WI38 (cell line): ENCODE measurements around the gene HTR2B.

Experiments
- H3K4me3 ChIP-seq: 2 replicates; pipeline ENCODE4 v1.5.1; 2011; ENCODE audit warnings: low read depth, mild to moderate bottlenecking, control low read depth, low read length
- TF ChIP-seq, protein P1 (sequence below): IDR thresholded peaks from 2 replicates; pipeline ENCODE4 v1.5.1; 2012; ENCODE audit warnings: low read depth, mild to moderate bottlenecking, control low read depth, low read length

Gene HTR2B

DNA sequence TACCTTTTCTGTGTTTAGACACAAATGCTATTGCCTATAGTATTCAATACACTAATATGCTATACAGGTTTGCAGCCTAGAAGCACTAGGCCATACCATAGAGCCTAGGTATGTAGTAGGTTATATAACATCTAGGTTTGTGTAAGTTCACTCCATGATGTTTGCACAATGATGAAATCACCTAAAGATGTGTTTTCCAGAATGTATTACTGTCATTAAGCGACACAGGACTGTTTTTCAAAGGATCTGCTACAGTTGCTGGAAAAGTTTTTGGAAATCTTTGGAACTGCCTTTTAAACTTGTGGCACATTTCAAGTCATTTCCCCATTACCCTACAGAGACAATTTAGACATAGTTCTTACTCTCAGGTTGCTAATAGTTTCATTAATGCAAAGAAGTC lies 58.9 kb downstream of the HTR2B start:
- no peak overlapping the region for H3K4me3 ChIP-seq
- TF ChIP-seq, protein P1, sequence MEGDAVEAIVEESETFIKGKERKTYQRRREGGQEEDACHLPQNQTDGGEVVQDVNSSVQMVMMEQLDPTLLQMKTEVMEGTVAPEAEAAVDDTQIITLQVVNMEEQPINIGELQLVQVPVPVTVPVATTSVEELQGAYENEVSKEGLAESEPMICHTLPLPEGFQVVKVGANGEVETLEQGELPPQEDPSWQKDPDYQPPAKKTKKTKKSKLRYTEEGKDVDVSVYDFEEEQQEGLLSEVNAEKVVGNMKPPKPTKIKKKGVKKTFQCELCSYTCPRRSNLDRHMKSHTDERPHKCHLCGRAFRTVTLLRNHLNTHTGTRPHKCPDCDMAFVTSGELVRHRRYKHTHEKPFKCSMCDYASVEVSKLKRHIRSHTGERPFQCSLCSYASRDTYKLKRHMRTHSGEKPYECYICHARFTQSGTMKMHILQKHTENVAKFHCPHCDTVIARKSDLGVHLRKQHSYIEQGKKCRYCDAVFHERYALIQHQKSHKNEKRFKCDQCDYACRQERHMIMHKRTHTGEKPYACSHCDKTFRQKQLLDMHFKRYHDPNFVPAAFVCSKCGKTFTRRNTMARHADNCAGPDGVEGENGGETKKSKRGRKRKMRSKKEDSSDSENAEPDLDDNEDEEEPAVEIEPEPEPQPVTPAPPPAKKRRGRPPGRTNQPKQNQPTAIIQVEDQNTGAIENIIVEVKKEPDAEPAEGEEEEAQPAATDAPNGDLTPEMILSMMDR: no peak

DNA sequence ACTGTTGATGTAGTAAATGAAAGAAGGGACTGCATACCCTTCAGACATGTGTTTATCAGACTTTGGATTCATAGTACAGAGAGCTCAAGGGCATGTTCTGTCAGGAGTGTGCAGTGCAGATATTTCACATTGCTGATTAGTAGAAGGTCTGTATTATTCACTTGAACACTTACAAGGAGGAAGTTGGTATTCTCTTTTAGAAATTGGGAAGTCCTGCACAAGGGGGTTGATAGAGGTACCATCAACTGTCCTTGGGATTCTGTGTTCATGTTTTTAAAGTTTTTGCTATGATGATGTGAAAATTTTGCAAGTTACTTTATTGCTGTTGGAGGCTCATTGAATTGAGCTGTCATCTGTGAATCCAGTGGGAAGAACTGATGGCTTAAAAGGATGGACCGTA lies 61.5 kb downstream of the HTR2B start:
- H3K4me3 ChIP-seq: no peak overlapping the region
- TF ChIP-seq, protein P1: no peak

DNA sequence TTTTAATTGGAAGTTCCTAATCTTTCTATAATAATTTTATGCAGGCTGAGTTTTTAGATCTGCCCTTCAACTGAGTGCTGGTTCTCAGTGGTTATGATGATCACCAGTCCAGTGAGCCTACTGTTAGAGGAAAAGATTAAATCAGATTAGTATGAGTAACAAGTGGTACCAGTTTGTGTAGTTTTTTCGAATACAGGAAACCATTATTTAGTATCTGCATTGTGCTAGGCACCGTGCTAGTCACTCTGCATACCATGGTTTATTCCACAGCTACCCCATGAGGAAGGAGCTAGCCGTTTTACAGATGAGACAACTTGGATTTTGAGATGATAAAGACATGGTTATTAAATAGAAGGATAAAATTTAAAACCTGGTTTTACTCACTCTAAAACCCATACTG lies 62.1 kb downstream of the HTR2B start:
- TF ChIP-seq, protein P1: no peak
- no peak overlapping the region for H3K4me3 ChIP-seq

DNA sequence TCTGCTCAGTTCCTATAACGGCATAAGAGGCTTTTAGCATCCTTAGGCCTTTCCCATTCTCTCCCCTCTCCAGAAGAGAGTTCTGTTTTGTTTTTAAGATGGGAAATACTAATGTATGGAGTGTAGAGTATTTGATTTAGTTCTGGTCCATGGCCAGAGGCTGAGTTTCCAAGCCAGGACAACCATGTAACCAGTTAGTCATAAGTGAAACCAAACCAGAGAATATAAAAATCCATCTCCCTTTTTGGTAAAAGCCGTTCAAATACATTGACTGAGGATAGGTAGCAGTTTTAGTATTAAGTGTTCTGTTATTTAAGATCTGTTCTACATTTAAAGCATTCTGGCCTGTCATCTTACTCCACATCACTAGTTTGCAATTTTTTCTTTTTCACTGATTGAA lies 65.1 kb downstream of the HTR2B start:
- TF ChIP-seq, protein P1: no peak
- H3K4me3 ChIP-seq: no peak overlapping the region

DNA sequence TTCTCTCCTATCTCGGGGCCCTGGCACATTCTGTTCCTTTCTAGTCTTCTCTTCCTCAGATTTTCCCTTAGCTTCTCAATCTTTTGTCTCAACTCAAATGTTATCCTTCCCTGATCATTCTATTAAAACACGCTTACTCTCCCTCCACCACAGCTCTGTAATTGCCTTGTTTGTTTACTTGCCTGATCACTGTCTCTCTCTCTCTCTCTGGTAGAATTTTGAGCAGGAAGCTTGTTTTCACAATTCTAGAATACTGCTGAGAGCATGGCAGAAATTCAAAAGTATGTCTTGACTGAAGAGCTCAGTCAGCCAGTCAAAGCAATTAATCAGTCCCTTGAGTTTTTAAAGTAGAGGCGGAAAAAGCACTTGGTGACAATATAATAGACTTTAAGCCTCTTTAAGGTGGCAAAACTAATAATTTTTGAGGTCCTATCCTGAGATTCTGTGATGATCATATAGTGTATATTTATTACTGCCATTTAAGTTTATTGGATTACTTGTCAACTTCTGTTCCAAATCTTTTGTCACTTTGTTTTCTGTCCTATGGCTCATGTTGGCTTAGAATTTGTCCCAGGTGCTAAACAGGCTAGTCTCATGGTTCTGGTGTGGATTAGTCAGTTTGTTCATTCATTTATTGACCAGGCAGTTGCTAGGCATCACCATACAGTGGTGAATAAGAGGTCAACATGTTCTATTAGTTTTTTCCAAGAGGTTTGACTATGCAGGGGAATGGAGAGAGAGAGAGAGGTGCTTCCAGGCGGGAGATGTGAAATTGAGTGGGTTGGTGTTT lies 65.9 kb downstream of the HTR2B start:
- no peak overlapping the region for H3K4me3 ChIP-seq
- TF ChIP-seq, protein P1: no peak
